GM13977 (cell line): ENCODE results near the gene GNAT1.

Experiments
- DNase-seq: peaks from one replicate; pipeline ENCODE4 v3.0.0; 2012; ENCODE audit warnings: low spot score
- CTCF ChIP-seq: IDR thresholded peaks from 2 replicates; pipeline ENCODE4 v1.5.1; 2012; ENCODE audit warnings: mild to moderate bottlenecking, control low read depth; ENCODE audit not compliant: insufficient read depth; ENCODE audit errors: extremely low read depth, missing control alignments
- in situ Hi-C: fragments of 300-500 bp; cut with MboI; formaldehyde crosslinking; loops from one replicate; pipeline ENCODE4 v1.12.0; 2022; ENCODE audit warnings: low sequenced_read_pairs, low pct_unique_long_range_greater_than_20kb, mixed read lengths, inconsistent platforms; ENCODE audit not compliant: unreplicated experiment

The GNAT1 gene

GRCh38 chr3:50203809-50204803, 12.7 kb downstream of the GNAT1 start:
- DNase-seq: no peak
- TF ChIP-seq CTCF: no peak
- in situ Hi-C loops: no loop called here

- DNase-seq: no peak
- in situ Hi-C loops: no loop called here
- no peak for TF ChIP-seq CTCF
These were observed 13.5 kb downstream of the GNAT1 start, which contains the start of gene SLC38A3 for GRCh38 chr3:50204804-50205412. TSS of gene SLC38A3 (plus strand) at chr3:50205271. CDS start at chr3:50214200, 8,929 bp downstream.

GRCh38 chr3:50205413-50206276, 14.2 kb downstream of the GNAT1 start:
- TF ChIP-seq CTCF: no peak
- DNase-seq: peak; percentile 69
- in situ Hi-C loops: no loop called here

- TF ChIP-seq CTCF: no peak
- in situ Hi-C loops: no loop called here
These were observed 16.1 kb downstream of the GNAT1 start for GRCh38 chr3:50207359-50208042.

GRCh38 chr3:50208677-50209344, 17.4 kb downstream of the GNAT1 start:
- in situ Hi-C loops: no loop called here
- TF ChIP-seq CTCF: no peak
- no peak for DNase-seq

More at GRCh38 chr3:50207359-50208042, 16.1 kb downstream of the GNAT1 start:
- DNase-seq: no peak

- no peak for TF ChIP-seq CTCF
- in situ Hi-C loops: no loop called here
- no peak for DNase-seq
These were observed 18.7 kb downstream of the GNAT1 start for GRCh38 chr3:50210176-50210509.
